WTC11 (cell line): Measurements from ENCODE around the gene MED15. TPM values are rescaled to one million over a fixed set of nuclear protein-coding genes. Genes with fewer than 3 reads are reported as not detected.

Source experiments
- ATAC-seq: fragments of 200-7000 bp; cut with Tn5 transposase; 2 replicates; pipeline ENCODE4 v1.10.0; 2021; ENCODE audit warnings: mild to moderate bottlenecking, moderate library complexity
- CTCF ChIA-PET: fragments of 300-600 bp; sonication (Branson Sonifier 250); formaldehyde crosslinking; loops from one replicate; lab custom pipeline; 2021; ENCODE audit warnings: antibody characterized with exemption; lab: Charles Lee
- POLR2A ChIA-PET: fragments of 350-600 bp; sonication (Branson Sonifier 250); formaldehyde crosslinking; loops from one replicate; lab custom pipeline; 2021; ENCODE audit warnings: antibody characterized with exemption; lab: Charles Lee
- DNase-seq: peaks from one replicate; pipeline ENCODE4 v3.0.0; 2021; ENCODE audit warnings: low spot score
- H3K27ac Mint-ChIP-seq: 2 replicates; pipeline ENCODE4 v1.8.0; 2021; ENCODE audit warnings: mixed read lengths
- H3K27me3 Mint-ChIP-seq: 2 replicates; pipeline ENCODE4 v1.8.0; 2021; ENCODE audit warnings: low read depth, mild to moderate bottlenecking, moderate library complexity, mixed read lengths
- H3K36me3 Mint-ChIP-seq: 2 replicates; pipeline ENCODE4 v1.8.0; 2021; ENCODE audit warnings: mixed read lengths
- H3K4me1 Mint-ChIP-seq: 2 replicates; pipeline ENCODE4 v1.8.0; 2022; ENCODE audit warnings: mixed read lengths
- H3K4me3 Mint-ChIP-seq: 2 replicates; pipeline ENCODE4 v1.8.0; 2021; ENCODE audit warnings: mild to moderate bottlenecking, moderate library complexity, mixed read lengths
- H3K9me3 Mint-ChIP-seq: 2 replicates; pipeline ENCODE4 v1.8.0; 2021; ENCODE audit warnings: mixed read lengths
- CBFB ChIP-seq: sonication (generic); formaldehyde crosslinking; IDR thresholded peaks from 2 replicates; pipeline ENCODE4 v1.8.1; 2022; ENCODE audit warnings: mild to moderate bottlenecking, low read depth, missing genetic modification reagents
- ELF4 ChIP-seq: sonication (generic); formaldehyde crosslinking; IDR thresholded peaks from 2 replicates; pipeline ENCODE4 v1.8.1; 2022; ENCODE audit warnings: low read depth, mild to moderate bottlenecking, moderate library complexity, missing genetic modification reagents
- HMGA2 ChIP-seq: fragments of 250-450 bp; sonication (Bioruptor Pico); IDR thresholded peaks from 2 replicates; pipeline ENCODE4 v1.4.0; 2021; ENCODE audit warnings: mild to moderate bottlenecking, moderate library complexity
- IRF2 ChIP-seq: sonication (generic); formaldehyde crosslinking; IDR thresholded peaks from 2 replicates; pipeline ENCODE4 v1.8.0; 2022; ENCODE audit warnings: low read depth, missing genetic modification reagents, borderline replicate concordance
- MAX ChIP-seq: sonication (generic); formaldehyde crosslinking; IDR thresholded peaks from 2 replicates; pipeline ENCODE4 v1.8.0; 2022; ENCODE audit warnings: mild to moderate bottlenecking, missing genetic modification reagents
- MXD4 ChIP-seq: fragments of 250-450 bp; sonication (Bioruptor Pico); IDR thresholded peaks from 2 replicates; pipeline ENCODE4 v1.8.0; 2021; ENCODE audit warnings: mild to moderate bottlenecking, moderate library complexity, borderline replicate concordance
- NFATC4 ChIP-seq: fragments of 250-450 bp; sonication (Bioruptor Pico); IDR thresholded peaks from 2 replicates; pipeline ENCODE4 v1.9.0; 2021; ENCODE audit warnings: mild to moderate bottlenecking
- NFYB ChIP-seq: sonication (generic); formaldehyde crosslinking; conservative IDR thresholded peaks from 2 replicates; pipeline ENCODE4 v1.8.0; 2022; ENCODE audit warnings: low read depth, missing genetic modification reagents
- NR2C2 ChIP-seq: sonication (generic); formaldehyde crosslinking; IDR thresholded peaks from 2 replicates; pipeline ENCODE4 v1.8.0; 2022; ENCODE audit warnings: mild to moderate bottlenecking, missing genetic modification reagents
- NR3C1 ChIP-seq: sonication (generic); formaldehyde crosslinking; conservative IDR thresholded peaks from 2 replicates; pipeline ENCODE4 v1.8.1; 2023; ENCODE audit warnings: low read depth, mild to moderate bottlenecking, missing genetic modification reagents
- PRDM15 ChIP-seq: sonication (generic); formaldehyde crosslinking; IDR thresholded peaks from 2 replicates; pipeline ENCODE4 v1.8.0; 2022; ENCODE audit warnings: missing genetic modification reagents
- PRRX2 ChIP-seq: fragments of 250-450 bp; sonication (Bioruptor Pico); IDR thresholded peaks from 2 replicates; pipeline ENCODE4 v1.8.0; 2021; ENCODE audit warnings: mild to moderate bottlenecking
- TEAD1 ChIP-seq: sonication (generic); formaldehyde crosslinking; IDR thresholded peaks from 2 replicates; pipeline ENCODE4 v1.8.0; 2022; ENCODE audit warnings: mild to moderate bottlenecking, missing genetic modification reagents
- USF1 ChIP-seq: sonication (generic); formaldehyde crosslinking; IDR thresholded peaks from 2 replicates; pipeline ENCODE4 v1.8.0; 2022; ENCODE audit warnings: mild to moderate bottlenecking, missing genetic modification reagents
- ZBTB43 ChIP-seq: sonication (generic); formaldehyde crosslinking; IDR thresholded peaks from 2 replicates; pipeline ENCODE4 v1.8.1; 2023; ENCODE audit warnings: mild to moderate bottlenecking, missing genetic modification reagents
- total RNA-seq: library from RNA; stranded (reverse); gene quantifications from 3 replicates; pipeline ENCODE4 v1.2.3, GENCODE V29; 2021
- TF ChIP-seq, protein P1 (sequence below): fragments of 250-450 bp; sonication (Bioruptor Pico); IDR thresholded peaks from 2 replicates; pipeline ENCODE4 v1.9.0; 2021; ENCODE audit warnings: moderate library complexity, mild to moderate bottlenecking, inconsistent platforms, borderline replicate concordance
- TF ChIP-seq, protein P2 (sequence below): fragments of 250-450 bp; sonication (Bioruptor Pico); IDR thresholded peaks from 2 replicates; pipeline ENCODE4 v1.8.0; 2021; ENCODE audit warnings: mild to moderate bottlenecking
- TF ChIP-seq, protein P3 (sequence below): sonication (generic); formaldehyde crosslinking; conservative IDR thresholded peaks from 2 replicates; pipeline ENCODE4 v1.8.1; 2022; ENCODE audit warnings: mild to moderate bottlenecking, missing genetic modification reagents

Gene MED15
- total RNA-seq, 1 experiment from 2014 or later: 67.7 TPM

GRCh38 chr22:20554824-20555223, 47.4 kb downstream of the MED15 start:
- H3K36me3 Mint-ChIP-seq: peaks cover 45% of the 10 kb centered on the region
- no peak overlapping the region for H3K4me3 Mint-ChIP-seq
- DNase-seq: no peak
- peaks cover 20% of the 10 kb centered on the region for H3K4me1 Mint-ChIP-seq
- H3K9me3 Mint-ChIP-seq: peaks cover 12% of the 10 kb centered on the region
- ATAC-seq: no peak
- no peaks in the 10 kb centered on the region for H3K27me3 Mint-ChIP-seq
- no peak overlapping the region for H3K27ac Mint-ChIP-seq
- CTCF ChIA-PET: interaction anchor here (1.1 to 3.0 kb wide), 2 partner anchors 10 to 16 kb away, joined by 3 to 10 read pairs; no protein-coding TSS in a partner anchor
- TF ChIP-seq NR2C2 (CRISPR knock-in tag) (no peak), HMGA2 (no peak), IRF2 (no peak), USF1 (CRISPR knock-in tag) (no peak), NR3C1 (CRISPR knock-in tag) (no peak), MAX (CRISPR knock-in tag) (no peak), CBFB (CRISPR knock-in tag) (no peak), ELF4 (CRISPR knock-in tag) (no peak), NFATC4 (CRISPR knock-in tag) (no peak), MXD4 (CRISPR knock-in tag) (no peak)
- TF ChIP-seq, protein P1, sequence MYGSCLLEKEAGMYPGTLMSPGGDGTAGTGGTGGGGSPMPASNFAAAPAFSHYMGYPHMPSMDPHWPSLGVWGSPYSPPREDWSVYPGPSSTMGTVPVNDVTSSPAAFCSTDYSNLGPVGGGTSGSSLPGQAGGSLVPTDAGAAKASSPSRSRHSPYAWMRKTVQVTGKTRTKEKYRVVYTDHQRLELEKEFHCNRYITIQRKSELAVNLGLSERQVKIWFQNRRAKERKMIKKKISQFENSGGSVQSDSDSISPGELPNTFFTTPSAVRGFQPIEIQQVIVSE (CRISPR knock-in tag): no peak
- TF ChIP-seq, protein P2, sequence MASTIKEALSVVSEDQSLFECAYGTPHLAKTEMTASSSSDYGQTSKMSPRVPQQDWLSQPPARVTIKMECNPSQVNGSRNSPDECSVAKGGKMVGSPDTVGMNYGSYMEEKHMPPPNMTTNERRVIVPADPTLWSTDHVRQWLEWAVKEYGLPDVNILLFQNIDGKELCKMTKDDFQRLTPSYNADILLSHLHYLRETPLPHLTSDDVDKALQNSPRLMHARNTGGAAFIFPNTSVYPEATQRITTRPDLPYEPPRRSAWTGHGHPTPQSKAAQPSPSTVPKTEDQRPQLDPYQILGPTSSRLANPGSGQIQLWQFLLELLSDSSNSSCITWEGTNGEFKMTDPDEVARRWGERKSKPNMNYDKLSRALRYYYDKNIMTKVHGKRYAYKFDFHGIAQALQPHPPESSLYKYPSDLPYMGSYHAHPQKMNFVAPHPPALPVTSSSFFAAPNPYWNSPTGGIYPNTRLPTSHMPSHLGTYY (CRISPR knock-in tag): no peak
- POLR2A ChIA-PET: no interaction called here

DNA sequence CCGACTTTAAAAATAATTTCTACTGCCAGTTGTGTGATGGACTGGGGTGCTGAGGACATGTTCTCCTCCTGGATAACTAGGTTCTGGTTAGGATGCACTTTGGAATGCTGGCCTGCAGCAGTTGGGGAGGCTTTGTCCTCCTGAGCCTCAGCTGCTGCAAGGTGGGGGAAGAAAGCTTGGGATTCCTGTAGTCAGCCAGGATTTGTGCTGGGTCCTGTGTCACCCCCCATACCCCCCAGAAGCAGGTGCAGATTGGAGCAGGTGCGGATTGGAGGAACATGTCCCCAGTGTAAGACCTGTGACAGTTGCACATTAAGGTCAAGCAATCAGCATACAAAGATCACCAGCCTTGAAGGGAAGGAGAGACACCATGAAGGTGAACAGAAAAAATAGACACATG, 51.1 kb downstream of the MED15 start:
- Mint-ChIP-seq H3K4me1 (no peaks in the 10 kb centered on the region), H3K36me3 (peaks cover 46% of the 10 kb centered on the region), H3K4me3 (no peak overlapping the region), H3K27me3 (no peaks in the 10 kb centered on the region), H3K27ac (no peak overlapping the region), H3K9me3 (peaks cover 12% of the 10 kb centered on the region)
- no peak for TF ChIP-seq ZBTB43
- DNase-seq (no peak), ATAC-seq (no peak)
- ChIA-PET CTCF (no interaction called here), POLR2A (no interaction called here)

DNA sequence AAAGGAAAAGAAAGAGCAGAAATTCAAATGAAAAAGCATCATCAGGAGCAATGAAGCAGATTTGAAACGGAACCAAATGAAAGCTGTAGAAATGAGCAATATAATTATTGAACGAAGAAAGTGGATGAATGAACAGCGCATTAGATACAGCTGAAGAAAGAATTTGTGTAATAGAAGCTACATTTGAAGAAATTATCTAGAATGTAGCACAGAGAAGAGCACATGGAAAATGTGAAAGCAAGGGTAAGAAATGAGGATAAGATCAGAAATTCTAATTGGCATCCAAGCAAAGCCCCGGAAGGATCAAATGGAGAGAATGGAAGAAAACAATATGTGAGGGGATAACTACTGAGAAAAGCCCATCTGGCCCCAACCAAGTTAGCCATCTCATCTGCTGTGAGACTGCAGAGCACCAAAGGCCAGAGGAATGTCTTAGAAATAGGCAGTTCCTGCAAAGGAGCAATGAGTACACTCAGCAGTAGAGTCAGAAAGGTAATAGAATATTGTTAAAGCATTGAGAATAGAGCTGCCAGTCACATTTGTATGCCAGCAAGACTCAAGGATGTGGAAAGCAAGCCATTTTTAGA, 51.9 kb downstream of the MED15 start:
- ChIA-PET CTCF (no interaction called here), POLR2A (no interaction called here)
- DNase-seq (no peak), ATAC-seq (no peak)
- Mint-ChIP-seq H3K27me3 (no peaks in the 10 kb centered on the region), H3K36me3 (peaks cover 46% of the 10 kb centered on the region), H3K27ac (no peak overlapping the region), H3K9me3 (peaks cover 12% of the 10 kb centered on the region), H3K4me3 (no peak overlapping the region), H3K4me1 (no peaks in the 10 kb centered on the region)
- TF ChIP-seq HMGA2 (no peak), NFYB (CRISPR knock-in tag) (no peak), PRDM15 (CRISPR knock-in tag) (no peak), PRRX2 (CRISPR knock-in tag) (no peak), TEAD1 (CRISPR knock-in tag) (no peak)
- TF ChIP-seq, protein P3, sequence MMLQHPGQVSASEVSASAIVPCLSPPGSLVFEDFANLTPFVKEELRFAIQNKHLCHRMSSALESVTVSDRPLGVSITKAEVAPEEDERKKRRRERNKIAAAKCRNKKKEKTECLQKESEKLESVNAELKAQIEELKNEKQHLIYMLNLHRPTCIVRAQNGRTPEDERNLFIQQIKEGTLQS (CRISPR knock-in tag): no peak
